Neuron (in vitro differentiated cells): ENCODE results near the gene GALR3.

Source experiments
- H2AFZ ChIP-seq: one replicate; pipeline ENCODE4 v1.6.1; 2013; ENCODE audit warnings: low read depth, mild to moderate bottlenecking, inconsistent platforms, low read length, moderate library complexity
- H3K27me3 ChIP-seq: one replicate; pipeline ENCODE4 v1.6.1; 2013; ENCODE audit warnings: low read length; ENCODE audit not compliant: insufficient read depth
- H3K36me3 ChIP-seq: one replicate; pipeline ENCODE4 v1.6.1; 2013; ENCODE audit warnings: low read length; ENCODE audit not compliant: insufficient read depth
- H3K4me1 ChIP-seq: one replicate; pipeline ENCODE4 v1.6.1; 2013; ENCODE audit warnings: low read length; ENCODE audit not compliant: insufficient read depth
- H3K4me3 ChIP-seq: 2 replicates; pipeline ENCODE4 v1.5.1; 2013; ENCODE audit warnings: mild to moderate bottlenecking, low read length, moderate library complexity
- H3K9me3 ChIP-seq: one replicate; pipeline ENCODE4 v1.6.1; 2013; ENCODE audit warnings: low read length

The GALR3 gene

DNA sequence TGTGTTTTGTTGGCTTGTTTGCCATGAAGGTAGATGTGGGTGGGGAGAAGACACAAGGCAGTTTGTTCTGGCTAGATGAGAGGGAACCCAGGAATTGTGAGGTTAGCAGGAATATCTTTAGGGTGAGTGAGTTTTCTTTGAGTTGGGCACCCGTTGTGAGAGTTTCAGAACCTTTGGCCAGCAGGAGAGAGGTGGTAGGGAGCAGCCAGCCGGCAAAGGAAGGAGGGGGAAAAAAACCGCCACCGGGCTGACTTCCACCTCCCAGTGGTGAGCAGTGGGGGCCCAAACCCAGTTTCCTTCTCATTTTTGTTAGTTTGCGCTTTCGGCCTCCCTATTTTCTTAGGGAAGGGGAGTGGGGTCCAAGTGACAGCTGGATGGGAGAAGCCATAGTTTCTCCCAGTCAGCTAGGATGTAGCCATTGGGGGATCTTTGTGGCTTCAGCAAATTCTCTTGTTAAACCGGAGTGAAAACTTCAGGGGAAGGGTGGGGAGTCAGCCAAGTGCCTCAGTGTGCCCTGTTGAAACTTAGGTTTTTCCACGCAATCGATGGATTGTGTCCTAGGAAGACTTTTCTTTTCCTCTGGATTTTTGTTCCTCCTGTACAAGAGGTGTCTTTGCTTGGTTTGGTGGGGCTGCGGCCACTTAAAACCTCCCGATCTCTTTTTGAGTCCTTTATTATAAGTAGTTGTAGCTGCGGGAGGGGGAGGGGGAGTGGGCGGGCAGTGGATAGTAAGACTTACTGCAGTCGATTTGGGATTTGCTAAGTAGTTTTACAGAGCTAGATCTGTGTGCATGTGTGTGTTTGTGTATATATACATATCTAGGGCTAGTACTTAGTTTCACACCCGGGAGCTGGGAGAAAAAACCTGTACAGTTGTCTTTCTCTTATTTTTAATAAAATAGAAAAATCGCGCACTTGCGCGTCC is 16.5 kb upstream of the GALR3 start:
- Histone ChIP-seq H3K9me3 (no peaks in the 10 kb centered on the region), H3K27me3 (no peaks in the 10 kb centered on the region), H3K4me3 (peak overlapping the region; percentile 98), H2AFZ (no peak overlapping the region), H3K4me1 (peaks cover 35% of the 10 kb centered on the region), H3K36me3 (no peaks in the 10 kb centered on the region)

DNA sequence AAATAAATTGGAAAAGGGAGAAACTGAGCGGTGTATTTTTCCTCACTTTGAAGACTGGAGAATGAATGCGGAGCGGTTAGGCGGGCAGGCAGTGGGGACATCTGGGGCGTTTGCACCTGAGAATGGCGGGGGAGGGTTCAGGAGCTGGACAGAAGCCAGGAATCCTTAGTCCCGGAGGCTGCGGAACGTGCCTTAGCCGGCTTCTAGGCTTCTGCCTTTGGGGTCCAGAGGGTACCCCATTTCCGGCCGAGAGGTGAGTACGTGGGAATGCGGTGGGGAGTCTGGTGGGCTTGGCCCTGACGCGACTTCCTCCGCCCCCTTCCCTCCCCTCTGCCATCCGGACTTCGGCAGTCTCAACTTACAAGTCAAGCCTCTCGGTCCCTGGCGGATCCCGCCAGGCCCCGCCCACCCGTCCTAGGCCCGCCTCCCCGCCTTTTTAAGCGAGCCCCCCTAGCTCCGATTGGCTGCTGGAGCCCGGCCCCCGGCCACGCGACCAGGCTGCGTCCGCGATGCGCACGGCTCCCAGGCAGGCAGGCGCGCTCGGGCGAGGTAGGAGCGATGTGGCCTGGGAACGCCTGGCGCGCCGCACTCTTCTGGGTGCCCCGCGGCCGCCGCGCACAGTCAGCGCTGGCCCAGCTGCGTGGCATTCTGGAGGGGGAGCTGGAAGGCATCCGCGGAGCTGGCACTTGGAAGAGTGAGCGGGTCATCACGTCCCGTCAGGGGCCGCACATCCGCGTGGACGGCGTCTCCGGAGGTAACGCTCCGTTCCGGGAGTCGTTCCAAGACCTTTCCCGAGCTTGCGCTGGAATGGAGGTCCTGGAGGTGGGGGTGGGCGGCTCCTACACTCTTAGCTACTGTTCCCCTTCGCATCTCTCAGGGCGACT is 15.5 kb upstream of the GALR3 start, which contains the start of gene GCAT:
GCAT (plus strand) TSS at position 525 of the 884 bp plus-strand sequence; CDS start at position 559, 34 bp downstream.
- Histone ChIP-seq H3K36me3 (no peaks in the 10 kb centered on the region), H2AFZ (peak within 1 kb of the TSS; percentile 71), H3K4me1 (peaks cover 33% of the 10 kb centered on the region), H3K9me3 (no peaks in the 10 kb centered on the region), H3K27me3 (no peaks in the 10 kb centered on the region), H3K4me3 (peak within 1 kb of the TSS; percentile 98)

DNA sequence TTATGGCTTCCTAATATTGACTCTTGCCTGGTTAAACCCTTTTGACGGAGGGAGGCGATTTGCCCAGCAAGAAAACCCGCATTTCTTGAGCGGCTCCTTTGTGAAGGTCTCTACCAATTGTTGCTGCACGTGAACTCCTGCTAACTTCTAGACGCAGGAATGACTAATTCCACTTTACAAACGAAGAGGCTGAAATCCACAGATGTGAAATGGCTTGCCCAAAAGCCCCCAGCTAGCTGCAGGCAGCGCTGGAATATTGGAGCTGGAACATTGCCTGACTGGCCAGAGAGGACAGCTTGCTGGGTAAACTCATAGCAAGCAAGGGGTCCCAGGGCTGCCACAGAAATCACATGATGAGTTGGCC is 14.9 kb upstream of the GALR3 start:
- no peaks in the 10 kb centered on the region for H3K27me3 ChIP-seq
- H3K4me1 ChIP-seq: peaks cover 27% of the 10 kb centered on the region
- H3K9me3 ChIP-seq: no peaks in the 10 kb centered on the region
- H3K4me3 ChIP-seq: peak overlapping the region; percentile 98
- H2AFZ ChIP-seq: peak overlapping the region; percentile 71
- peaks cover 1% of the 10 kb centered on the region for H3K36me3 ChIP-seq

DNA sequence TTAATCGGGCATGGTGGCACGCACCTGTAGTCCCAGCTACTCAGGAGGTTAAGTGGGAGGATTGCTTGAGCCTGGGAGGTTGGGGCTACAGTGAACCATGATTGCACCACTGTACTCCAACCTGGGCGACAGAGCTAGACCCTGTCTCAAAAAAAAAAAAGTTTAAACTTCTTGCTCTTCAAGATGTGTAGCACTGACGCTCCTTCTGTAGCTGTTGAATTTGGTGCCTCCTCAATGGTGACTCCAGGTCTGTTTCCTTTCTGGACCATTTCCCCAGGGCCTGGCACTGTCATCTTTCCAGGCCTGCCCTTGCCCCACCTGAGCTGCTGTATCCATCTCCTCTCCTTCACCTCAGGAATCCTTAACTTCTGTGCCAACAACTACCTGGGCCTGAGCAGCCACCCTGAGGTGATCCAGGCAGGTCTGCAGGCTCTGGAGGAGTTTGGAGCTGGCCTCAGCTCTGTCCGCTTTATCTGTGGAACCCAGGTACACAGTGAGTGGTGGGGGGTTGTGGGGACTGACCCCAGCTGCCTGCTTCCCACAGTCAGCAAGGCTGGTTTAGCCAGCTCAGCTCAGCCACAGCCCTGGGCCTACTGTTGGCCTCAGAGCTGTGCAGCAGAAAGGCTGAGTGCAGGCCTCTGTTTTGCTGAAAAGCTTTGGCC is 13.4 kb upstream of the GALR3 start:
- H3K36me3 ChIP-seq: peaks cover 12% of the 10 kb centered on the region
- no peaks in the 10 kb centered on the region for H3K27me3 ChIP-seq
- no peak overlapping the region for H2AFZ ChIP-seq
- H3K4me1 ChIP-seq: peaks cover 22% of the 10 kb centered on the region
- no peaks in the 10 kb centered on the region for H3K9me3 ChIP-seq
- no peak overlapping the region for H3K4me3 ChIP-seq

DNA sequence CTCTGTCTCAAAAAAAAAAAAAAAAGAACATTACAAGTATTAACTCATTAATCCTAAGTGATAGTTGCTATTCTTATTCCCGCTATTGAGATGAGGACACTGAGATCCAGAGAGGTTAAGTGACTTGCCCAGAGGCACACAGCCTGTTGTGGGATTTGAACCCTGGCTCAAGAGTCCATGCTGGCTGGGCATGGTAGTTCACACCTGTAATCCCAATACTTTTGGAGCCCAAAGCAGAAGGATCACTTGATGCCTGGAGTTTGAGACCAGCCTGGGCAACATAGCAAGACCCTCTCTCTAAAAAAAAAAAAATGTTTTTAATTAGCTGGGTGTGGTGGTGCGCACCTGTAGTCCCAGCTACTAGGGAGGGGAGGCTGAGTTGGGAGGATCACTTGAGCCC is 11.3 kb upstream of the GALR3 start:
- Histone ChIP-seq H3K27me3 (no peaks in the 10 kb centered on the region), H3K4me3 (no peak overlapping the region), H3K4me1 (peaks cover 16% of the 10 kb centered on the region), H3K36me3 (peaks cover 17% of the 10 kb centered on the region), H2AFZ (no peak overlapping the region), H3K9me3 (no peaks in the 10 kb centered on the region)

DNA sequence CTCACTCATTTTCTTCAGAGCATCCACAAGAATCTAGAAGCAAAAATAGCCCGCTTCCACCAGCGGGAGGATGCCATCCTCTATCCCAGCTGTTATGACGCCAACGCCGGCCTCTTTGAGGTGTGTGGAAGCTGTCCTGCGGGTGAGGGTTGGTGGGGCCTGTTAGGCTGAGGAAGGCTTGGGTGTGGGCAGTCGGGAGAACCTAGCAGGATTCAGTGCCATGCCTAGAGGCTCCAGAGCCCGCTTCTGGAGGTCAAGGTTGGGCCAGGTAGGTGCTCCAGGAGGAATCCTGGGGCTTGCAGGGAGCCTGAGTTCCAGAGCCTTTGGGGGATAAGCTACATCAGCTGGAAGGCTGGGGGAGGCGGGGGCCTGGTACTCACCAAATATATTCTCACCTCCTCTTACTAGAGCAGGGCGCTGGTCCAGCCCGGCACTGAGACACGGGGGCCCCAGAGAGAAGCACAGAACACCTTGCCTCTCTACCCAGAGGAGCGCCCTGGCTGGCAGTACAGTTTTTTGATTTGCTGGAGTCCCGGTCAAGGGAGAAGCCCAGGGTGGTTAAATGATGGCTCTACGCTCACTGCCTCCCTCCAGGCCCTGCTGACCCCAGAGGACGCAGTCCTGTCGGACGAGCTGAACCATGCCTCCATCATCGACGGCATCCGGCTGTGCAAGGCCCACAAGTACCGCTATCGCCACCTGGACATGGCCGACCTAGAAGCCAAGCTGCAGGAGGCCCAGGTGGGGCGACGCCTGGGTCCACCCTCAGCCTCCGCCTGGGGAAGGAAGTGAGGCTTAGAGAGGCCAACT is 10.1 kb upstream of the GALR3 start:
- Histone ChIP-seq H3K27me3 (no peaks in the 10 kb centered on the region), H3K4me3 (no peak overlapping the region), H3K9me3 (no peaks in the 10 kb centered on the region), H3K36me3 (peaks cover 17% of the 10 kb centered on the region), H2AFZ (no peak overlapping the region), H3K4me1 (peaks cover 15% of the 10 kb centered on the region)

DNA sequence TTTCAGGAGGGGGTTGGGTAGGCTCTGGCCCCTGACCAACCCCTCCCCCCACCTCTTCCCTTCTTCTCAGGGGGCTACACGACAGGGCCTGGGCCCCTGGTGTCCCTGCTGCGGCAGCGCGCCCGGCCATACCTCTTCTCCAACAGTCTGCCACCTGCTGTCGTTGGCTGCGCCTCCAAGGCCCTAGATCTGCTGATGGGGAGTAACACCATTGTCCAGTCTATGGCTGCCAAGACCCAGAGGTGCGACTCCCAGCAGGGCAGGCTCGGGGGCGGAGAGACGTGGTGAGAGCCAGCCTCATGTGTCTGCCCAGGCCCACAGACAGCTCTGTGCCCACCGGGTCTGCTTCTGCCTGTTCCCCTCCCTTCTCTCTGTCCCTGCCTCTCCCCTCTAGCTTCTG is 7.6 kb upstream of the GALR3 start:
- Histone ChIP-seq H3K9me3 (no peaks in the 10 kb centered on the region), H3K36me3 (peaks cover 17% of the 10 kb centered on the region), H3K27me3 (no peaks in the 10 kb centered on the region), H3K4me3 (no peak overlapping the region), H2AFZ (no peak overlapping the region), H3K4me1 (peaks cover 5% of the 10 kb centered on the region)

DNA sequence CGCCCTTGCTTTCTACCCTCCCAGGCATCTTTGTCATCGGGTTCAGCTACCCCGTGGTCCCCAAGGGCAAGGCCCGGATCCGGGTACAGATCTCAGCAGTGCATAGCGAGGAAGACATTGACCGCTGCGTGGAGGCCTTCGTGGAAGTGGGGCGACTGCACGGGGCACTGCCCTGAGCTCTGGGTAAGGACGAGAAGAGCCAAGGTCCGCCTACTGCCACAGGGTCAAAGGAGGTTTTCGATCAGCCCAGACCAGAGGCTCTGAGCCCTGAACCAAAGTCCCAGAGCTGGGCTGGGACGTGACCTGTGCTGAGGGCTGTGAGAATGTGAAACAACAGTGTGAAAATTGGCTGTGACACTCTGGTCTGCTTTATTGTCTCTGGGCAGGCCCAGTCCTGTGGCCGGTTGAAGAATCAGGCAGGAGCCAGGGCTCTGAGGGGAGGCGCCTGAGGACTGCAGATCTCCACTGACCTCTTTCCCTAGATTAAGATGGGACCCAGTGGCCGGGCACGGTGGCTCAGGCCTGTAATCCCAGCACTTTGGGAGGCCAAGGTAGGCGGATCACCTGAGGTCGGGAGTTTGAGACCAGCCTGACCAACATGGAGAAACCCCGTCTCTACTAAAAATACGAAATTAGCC is 6.5 kb upstream of the GALR3 start:
- peaks cover 5% of the 10 kb centered on the region for H3K4me1 ChIP-seq
- no peak overlapping the region for H2AFZ ChIP-seq
- H3K36me3 ChIP-seq: peaks cover 17% of the 10 kb centered on the region
- H3K27me3 ChIP-seq: no peaks in the 10 kb centered on the region
- H3K4me3 ChIP-seq: no peak overlapping the region
- no peaks in the 10 kb centered on the region for H3K9me3 ChIP-seq

DNA sequence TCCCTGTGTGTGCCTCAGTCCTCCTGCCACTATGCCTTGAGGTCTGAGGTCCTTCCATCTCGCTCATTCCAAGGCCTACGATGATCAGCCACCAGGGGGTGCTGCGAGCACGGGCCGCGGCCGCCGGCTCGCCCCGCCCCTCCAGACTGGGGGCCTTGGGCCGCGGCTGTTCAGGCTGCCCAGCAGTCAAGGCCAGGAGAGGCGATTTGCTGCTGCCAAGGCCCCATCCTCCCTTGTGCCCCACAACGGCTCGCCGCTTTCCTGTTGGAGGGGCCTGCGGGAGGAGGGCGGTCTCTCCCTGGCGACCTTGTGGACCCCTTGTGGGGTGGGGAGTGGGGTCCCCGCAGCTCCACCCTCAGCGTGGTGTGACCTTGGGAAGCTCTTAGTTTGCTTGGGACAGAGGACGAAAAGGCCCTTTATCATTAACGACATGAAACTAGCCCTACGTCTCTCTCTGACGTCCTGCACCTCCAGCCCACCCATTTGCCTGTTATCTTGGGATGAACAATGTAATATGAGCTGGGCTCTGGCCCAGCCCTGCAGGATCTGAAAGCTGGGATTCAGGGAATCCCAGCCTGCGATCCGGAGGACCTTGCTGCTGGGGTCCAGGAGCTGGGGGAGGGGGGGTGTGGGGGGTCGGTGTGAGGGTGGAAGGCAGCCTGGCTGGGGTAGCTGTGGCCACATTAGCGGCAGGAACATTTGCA is 5.3 kb upstream of the GALR3 start:
- Histone ChIP-seq H3K4me1 (peaks cover 15% of the 10 kb centered on the region), H3K4me3 (peak overlapping the region; percentile 40), H2AFZ (peak overlapping the region; percentile 4), H3K9me3 (no peaks in the 10 kb centered on the region), H3K36me3 (peaks cover 17% of the 10 kb centered on the region), H3K27me3 (no peaks in the 10 kb centered on the region)

DNA sequence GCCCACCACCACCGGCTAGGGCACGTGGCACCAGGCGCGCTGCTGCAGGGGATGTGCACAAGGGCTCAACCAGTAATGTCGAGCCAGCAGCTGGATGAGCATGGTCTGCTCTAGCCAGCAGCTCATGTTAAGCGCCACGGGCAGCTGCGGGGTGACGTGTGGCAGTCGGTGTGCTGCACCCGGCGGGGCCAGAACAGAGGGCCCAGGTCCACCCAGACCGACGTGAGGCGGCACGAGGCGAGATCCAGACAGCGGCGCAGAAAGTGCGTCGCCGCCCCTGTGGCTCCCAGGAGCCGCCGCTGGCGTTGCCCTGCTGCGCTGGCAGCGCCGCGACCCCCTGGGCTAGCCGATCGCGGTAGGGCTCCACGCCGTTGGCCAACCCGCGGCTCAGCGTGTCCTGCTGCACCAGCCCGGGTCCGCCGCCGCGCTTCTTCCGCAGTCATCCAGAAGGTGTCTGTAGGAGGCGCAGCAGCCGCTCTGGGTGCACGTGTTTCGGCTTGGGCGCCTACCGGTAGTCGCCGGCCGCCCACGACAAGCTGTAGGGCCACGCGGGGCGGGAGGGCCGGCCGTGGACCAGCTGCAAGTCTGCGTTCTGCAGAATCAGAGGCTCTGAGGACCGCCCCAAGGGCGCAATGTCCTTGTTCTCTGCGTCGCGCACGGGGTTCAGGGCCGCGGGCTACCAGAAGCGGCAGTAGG is 4.6 kb upstream of the GALR3 start:
- no peaks in the 10 kb centered on the region for H3K9me3 ChIP-seq
- no peaks in the 10 kb centered on the region for H3K27me3 ChIP-seq
- peak overlapping the region; percentile 4 for H2AFZ ChIP-seq
- H3K4me1 ChIP-seq: peaks cover 15% of the 10 kb centered on the region
- H3K4me3 ChIP-seq: peak overlapping the region; percentile 40
- H3K36me3 ChIP-seq: peaks cover 13% of the 10 kb centered on the region

DNA sequence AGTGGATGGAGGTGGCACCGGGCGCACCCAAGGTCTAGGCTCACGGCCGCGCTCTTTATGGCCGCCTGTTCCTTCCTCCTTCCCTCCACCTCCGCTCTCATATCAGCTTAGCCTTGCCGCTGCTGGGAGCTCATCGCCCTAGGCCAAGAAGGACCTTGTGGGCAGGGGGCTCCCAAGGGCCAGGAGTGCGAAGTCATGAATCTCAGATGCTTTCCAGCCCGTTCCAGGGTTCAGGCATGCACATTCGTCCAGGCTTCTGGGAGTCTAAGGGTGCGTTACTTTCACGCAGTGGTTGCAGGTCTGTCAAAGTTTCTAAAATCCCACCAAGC is 4.1 kb upstream of the GALR3 start:
- Histone ChIP-seq H3K27me3 (no peaks in the 10 kb centered on the region), H3K36me3 (peaks cover 8% of the 10 kb centered on the region), H3K9me3 (no peaks in the 10 kb centered on the region), H2AFZ (no peak overlapping the region), H3K4me1 (peaks cover 15% of the 10 kb centered on the region), H3K4me3 (no peak overlapping the region)
